ENCODE data around the gene JARID2.

The JARID2 gene

DNA sequence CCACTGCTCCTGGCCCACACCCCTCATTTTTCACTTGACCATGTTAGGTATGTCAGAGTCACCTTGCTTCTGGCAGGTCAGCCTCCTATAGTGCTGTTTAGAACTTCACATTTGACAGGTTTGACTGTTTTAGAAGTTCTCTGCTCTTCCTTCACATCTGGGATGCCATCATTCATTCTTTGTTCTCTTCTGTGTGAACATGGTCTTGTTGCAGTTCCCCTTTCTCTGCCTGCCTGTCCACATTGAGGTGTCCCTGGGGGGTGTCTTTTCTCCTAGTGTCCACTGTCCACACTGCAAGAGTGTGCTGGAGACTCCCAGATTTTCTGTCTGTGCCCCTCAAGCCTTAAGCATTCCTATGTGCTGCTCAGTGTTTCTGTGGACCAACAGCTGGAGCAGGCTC, 89.5 kb downstream of the JARID2 start:
- TF ChIP-seq SIN3A (IDR thresholded peaks at IDR 0.05; ENCODE audit: borderline replicate concordance, insufficient read depth, low read length) = no peak
- TF ChIP-seq TAF1 (IDR thresholded peaks at IDR 0.05; ENCODE audit: borderline replicate concordance, insufficient read depth, low read length) = no peak
- TF ChIP-seq POLR2AphosphoS5 (IDR thresholded peaks at IDR 0.05; ENCODE audit: low read depth, low read length) = no peak
- TF ChIP-seq, protein P1, sequence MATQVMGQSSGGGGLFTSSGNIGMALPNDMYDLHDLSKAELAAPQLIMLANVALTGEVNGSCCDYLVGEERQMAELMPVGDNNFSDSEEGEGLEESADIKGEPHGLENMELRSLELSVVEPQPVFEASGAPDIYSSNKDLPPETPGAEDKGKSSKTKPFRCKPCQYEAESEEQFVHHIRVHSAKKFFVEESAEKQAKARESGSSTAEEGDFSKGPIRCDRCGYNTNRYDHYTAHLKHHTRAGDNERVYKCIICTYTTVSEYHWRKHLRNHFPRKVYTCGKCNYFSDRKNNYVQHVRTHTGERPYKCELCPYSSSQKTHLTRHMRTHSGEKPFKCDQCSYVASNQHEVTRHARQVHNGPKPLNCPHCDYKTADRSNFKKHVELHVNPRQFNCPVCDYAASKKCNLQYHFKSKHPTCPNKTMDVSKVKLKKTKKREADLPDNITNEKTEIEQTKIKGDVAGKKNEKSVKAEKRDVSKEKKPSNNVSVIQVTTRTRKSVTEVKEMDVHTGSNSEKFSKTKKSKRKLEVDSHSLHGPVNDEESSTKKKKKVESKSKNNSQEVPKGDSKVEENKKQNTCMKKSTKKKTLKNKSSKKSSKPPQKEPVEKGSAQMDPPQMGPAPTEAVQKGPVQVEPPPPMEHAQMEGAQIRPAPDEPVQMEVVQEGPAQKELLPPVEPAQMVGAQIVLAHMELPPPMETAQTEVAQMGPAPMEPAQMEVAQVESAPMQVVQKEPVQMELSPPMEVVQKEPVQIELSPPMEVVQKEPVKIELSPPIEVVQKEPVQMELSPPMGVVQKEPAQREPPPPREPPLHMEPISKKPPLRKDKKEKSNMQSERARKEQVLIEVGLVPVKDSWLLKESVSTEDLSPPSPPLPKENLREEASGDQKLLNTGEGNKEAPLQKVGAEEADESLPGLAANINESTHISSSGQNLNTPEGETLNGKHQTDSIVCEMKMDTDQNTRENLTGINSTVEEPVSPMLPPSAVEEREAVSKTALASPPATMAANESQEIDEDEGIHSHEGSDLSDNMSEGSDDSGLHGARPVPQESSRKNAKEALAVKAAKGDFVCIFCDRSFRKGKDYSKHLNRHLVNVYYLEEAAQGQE (IDR thresholded peaks at IDR 0.05; ENCODE audit: insufficient read depth in 1 of 2, low read depth in 2 of 2, low read length in 2 of 2) = no peak
- TF ChIP-seq FOXP2 (optimal IDR thresholded peaks at IDR 0.05; ENCODE audit: borderline replicate concordance, extremely low read depth, extremely low read length, insufficient read depth) = no peak

DNA sequence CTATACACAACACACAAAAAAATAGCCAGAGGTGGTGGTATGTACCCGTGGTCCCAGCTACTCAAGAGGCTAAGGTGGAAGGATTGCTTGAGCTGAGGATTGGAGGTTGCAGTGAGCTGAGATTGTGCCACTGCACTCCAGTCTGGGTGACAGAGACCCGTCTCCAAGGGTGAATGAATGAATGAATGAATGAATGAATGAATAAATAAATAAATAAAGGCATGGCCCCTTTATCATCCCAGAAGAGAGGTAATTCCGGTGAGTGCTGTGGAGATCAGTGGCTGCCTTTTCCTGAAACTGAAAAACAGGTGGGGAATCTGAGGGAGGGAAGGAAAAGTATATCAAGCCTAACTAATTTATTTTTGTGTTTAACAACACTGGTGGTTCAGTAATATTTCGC, 90.0 kb downstream of the JARID2 start:
- TF ChIP-seq, protein P1 (IDR thresholded peaks at IDR 0.05; ENCODE audit: insufficient read depth in 1 of 2, low read depth in 2 of 2, low read length in 2 of 2) = no peak
- TF ChIP-seq TAF1 (IDR thresholded peaks at IDR 0.05; ENCODE audit: borderline replicate concordance, insufficient read depth, low read length) (no peak), SIN3A (IDR thresholded peaks at IDR 0.05; ENCODE audit: borderline replicate concordance, insufficient read depth, low read length) (no peak), FOXP2 (optimal IDR thresholded peaks at IDR 0.05; ENCODE audit: borderline replicate concordance, extremely low read depth, extremely low read length, insufficient read depth) (no peak), POLR2AphosphoS5 (IDR thresholded peaks at IDR 0.05; ENCODE audit: low read depth, low read length) (no peak)

DNA sequence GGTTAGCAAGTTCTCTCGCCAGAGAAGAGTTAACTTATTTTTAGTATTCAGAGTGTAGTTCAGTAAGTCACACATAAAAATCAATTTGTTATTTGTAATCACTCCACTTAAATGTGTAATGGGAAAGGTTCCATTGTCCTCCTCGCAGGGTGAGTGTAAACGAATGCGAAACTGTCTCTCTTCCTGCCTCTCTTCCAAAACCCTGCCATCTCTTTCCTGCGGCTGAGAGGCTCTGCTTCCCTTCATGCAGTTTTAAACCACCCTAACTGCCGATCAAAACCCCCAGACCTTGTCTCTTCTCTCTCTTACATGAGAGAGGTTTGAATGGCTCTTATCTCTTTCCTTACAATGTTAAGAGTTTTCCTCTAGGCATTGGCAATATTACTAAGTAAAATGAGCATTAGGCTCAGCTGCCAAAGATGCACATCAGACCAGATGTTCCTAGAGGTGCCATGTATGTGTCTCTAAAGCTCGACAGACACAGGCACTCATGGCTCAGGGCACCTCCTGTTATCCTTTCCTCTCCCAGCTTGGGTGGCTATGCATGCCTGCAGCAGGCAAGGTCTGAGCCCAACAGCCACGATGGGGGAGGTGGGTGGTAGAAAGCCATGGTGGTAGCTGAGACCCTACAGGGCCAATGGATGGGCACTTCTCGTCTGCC, 91.2 kb downstream of the JARID2 start:
- TF ChIP-seq, protein P1 (IDR thresholded peaks at IDR 0.05; ENCODE audit: insufficient read depth in 1 of 2, low read depth in 2 of 2, low read length in 2 of 2) = no peak
- TF ChIP-seq SIN3A (IDR thresholded peaks at IDR 0.05; ENCODE audit: borderline replicate concordance, insufficient read depth, low read length) (no peak), POLR2AphosphoS5 (IDR thresholded peaks at IDR 0.05; ENCODE audit: low read depth, low read length) (no peak), FOXP2 (optimal IDR thresholded peaks at IDR 0.05; ENCODE audit: borderline replicate concordance, extremely low read depth, extremely low read length, insufficient read depth) (no peak)

DNA sequence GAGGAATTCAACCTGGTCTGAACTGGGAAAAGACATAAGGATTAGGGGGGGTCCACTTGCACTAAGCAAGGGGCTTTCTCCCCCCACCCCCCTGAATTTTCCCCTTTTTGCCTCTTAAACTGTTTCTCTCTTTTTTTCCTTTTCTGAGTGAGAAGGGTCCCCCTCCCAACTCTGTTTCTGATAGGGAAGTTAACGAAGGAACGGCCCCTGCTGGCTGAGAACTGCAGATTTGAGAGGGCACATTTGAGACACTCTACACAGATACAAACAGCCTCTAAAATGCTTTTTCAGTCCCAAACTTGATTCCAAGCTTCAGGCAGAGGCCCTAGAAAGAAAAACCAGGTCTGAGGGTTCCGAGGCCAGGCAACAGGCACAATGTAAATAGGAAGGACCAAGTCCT, 91.7 kb downstream of the JARID2 start:
- TF ChIP-seq TAF1 (IDR thresholded peaks at IDR 0.05; ENCODE audit: borderline replicate concordance, insufficient read depth, low read length) = no peak
- no peak for TF ChIP-seq FOXP2 (optimal IDR thresholded peaks at IDR 0.05; ENCODE audit: borderline replicate concordance, extremely low read depth, extremely low read length, insufficient read depth)
- TF ChIP-seq SIN3A (IDR thresholded peaks at IDR 0.05; ENCODE audit: borderline replicate concordance, insufficient read depth, low read length) = no peak
- TF ChIP-seq, protein P1 (IDR thresholded peaks at IDR 0.05; ENCODE audit: insufficient read depth in 1 of 2, low read depth in 2 of 2, low read length in 2 of 2) = no peak
- no peak for TF ChIP-seq POLR2AphosphoS5 (IDR thresholded peaks at IDR 0.05; ENCODE audit: low read depth, low read length)
